Tibial artery (tissue), 4 donors: ENCODE results near the gene SGO2.

ENCODE experiments used
- DNase-seq, 2 donors: peaks; one replicate each; pipeline ENCODE4 v3.0.0-alpha.2; 2019
- H3K27ac ChIP-seq, 2 donors: fragments of 200-600 bp; sonication (generic) in 1 of 2; 1 replicate in 1 of 2; 2 replicates in 1 of 2; pipeline ENCODE4 v1.5.1; 2018 to 2019; ENCODE audit warnings: mild to moderate bottlenecking in 1 of 2
- H3K27me3 ChIP-seq, 2 donors: fragments of 200-600 bp; sonication (generic) in 1 of 2; one replicate each; pipeline versions ENCODE4 v1.5.1 to v1.6.0; 2016 to 2019
- H3K36me3 ChIP-seq, 3 donors: fragments of 200-600 bp; sonication (generic) in 2 of 3; one replicate each; pipeline ENCODE4 v1.5.1; 2016 to 2019; ENCODE audit warnings: mild to moderate bottlenecking in 2 of 3
- H3K4me1 ChIP-seq, 4 donors: fragments of 200-600 bp; sonication (generic) in 2 of 4; 1 replicate in 3 of 4; 2 replicates in 1 of 4; pipeline ENCODE4 v1.5.1; 2016 to 2019
- H3K4me3 ChIP-seq, 2 donors: fragments of 200-600 bp; sonication (generic) in 1 of 2; 1 replicate in 1 of 2; 2 replicates in 1 of 2; pipeline ENCODE4 v1.5.1; 2018 to 2019; ENCODE audit warnings: mild to moderate bottlenecking in 2 of 2
- H3K9me3 ChIP-seq, 3 donors: fragments of 200-600 bp; sonication (generic) in 1 of 3; one replicate each; pipeline ENCODE4 v1.5.1; 2016 to 2019
- CTCF ChIP-seq, 2 experiments: fragments of 200-600 bp in 1 of 2; fragments of 450-650 bp in 1 of 2; IDR thresholded peaks; one replicate each; pipeline ENCODE4 v1.5.1; 2017 to 2019; ENCODE audit warnings: antibody characterized with exemption in 2 of 2, mild to moderate bottlenecking in 1 of 2, moderate library complexity in 1 of 2
- intact Hi-C: fragments of 100-400 bp; cut with DNase I; formaldehyde crosslinking; loops from one replicate; pipeline ENCODE4 v1.15.0; 2023; ENCODE audit warnings: low total_unique reads

Gene SGO2

DNA sequence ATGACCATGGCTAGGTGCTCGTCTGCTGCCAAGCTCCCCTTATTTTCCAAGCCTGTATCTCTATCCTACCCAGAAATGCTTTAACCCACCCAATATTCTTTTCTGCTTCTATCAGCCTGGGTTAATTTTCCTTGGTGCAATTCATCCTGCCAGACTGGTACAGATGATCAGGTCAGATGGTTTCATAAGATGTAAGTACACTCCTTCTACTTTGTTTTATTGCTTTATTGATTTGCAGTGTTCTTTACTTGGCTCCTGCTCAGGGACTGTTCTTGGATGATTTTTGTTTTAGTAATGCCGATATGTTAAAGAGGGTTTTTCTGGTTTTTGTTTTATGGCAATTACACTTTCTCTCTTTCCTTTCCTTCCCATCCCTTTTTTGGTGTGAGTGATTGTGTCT, 2.4 kb upstream of the SGO2 start:
- intact Hi-C loops, result no loop called here
- no peak for TF ChIP-seq CTCF (IDR thresholded peaks at IDR 0.05)
- H3K36me3 ChIP-seq, result no peaks in the 10 kb centered on the region
- no peak for DNase-seq
- H3K4me1 ChIP-seq, result peaks cover 0 to 10% (median 7%) of the 10 kb centered on the region in 4 donors
- no peaks in the 10 kb centered on the region for H3K9me3 ChIP-seq
- no peak overlapping the region for H3K27ac ChIP-seq
- no peak overlapping the region for H3K4me3 ChIP-seq
- H3K27me3 ChIP-seq, result no peaks in the 10 kb centered on the region

GRCh38 chr2:200525066-200525465, 941 bp upstream of the SGO2 start:
- intact Hi-C loops, result no loop called here
- H3K4me1 ChIP-seq, result peaks cover 0 to 10% (median 7%) of the 10 kb centered on the region in 4 donors
- no peak for DNase-seq
- peak overlapping the region in 1 of 2 donors; percentile 69 for H3K4me3 ChIP-seq
- H3K9me3 ChIP-seq, result no peaks in the 10 kb centered on the region
- no peaks in the 10 kb centered on the region for H3K36me3 ChIP-seq
- no peak for TF ChIP-seq CTCF (IDR thresholded peaks at IDR 0.05)
- H3K27me3 ChIP-seq, result no peaks in the 10 kb centered on the region
- H3K27ac ChIP-seq, result no peak overlapping the region

DNA sequence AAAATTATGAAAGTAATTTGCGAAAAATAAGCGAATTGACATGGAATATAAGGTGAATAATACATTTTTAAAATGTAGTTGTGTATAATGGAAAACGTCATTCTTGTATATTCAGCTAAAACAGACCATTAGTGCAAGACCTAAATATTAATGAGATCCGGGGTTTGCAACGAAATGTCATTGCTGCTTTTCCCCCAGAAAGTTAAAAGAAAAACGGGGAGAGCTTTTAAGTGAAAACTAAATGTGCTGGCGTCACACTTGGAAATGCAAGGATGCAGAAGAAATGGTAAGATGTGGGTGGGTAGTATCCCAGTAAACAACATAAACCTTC, 491 bp upstream of the SGO2 start:
- peak overlapping the region; percentile 45 to 56 for H3K27ac ChIP-seq
- no peaks in the 10 kb centered on the region for H3K36me3 ChIP-seq
- peak overlapping the region; percentile 59 to 69 for H3K4me3 ChIP-seq
- no peaks in the 10 kb centered on the region for H3K9me3 ChIP-seq
- no peak for DNase-seq
- TF ChIP-seq CTCF (IDR thresholded peaks at IDR 0.05), result no peak
- H3K27me3 ChIP-seq, result no peaks in the 10 kb centered on the region
- peaks cover 0 to 10% (median 7%) of the 10 kb centered on the region in 4 donors for H3K4me1 ChIP-seq
- intact Hi-C loops, result no loop called here

DNA sequence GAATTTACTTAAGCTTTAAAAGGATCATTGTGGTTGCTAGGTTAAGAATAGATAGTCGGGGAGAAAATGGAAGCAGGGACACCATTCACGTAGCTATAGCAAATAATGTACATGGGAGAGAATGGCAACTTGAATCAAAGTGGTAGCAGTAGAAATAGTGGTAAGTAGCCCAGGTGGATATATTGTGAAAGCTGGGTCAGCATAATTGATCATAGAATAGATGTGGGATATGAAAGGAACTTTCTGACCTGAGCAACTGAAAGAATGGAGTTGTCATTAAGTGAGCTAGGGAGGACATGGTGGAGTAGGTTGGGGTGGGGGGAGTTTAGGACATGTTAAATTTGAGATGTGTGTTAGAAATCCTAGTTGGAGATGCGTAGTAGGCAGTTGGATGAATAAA, 2.2 kb downstream of the SGO2 start:
- no peak overlapping the region for H3K4me3 ChIP-seq
- H3K9me3 ChIP-seq, result no peaks in the 10 kb centered on the region
- H3K36me3 ChIP-seq, result no peaks in the 10 kb centered on the region
- H3K27me3 ChIP-seq, result no peaks in the 10 kb centered on the region
- TF ChIP-seq CTCF (IDR thresholded peaks at IDR 0.05), result no peak
- intact Hi-C loops, result no loop called here
- no peak for DNase-seq
- H3K27ac ChIP-seq, result no peak overlapping the region
- peaks cover 0 to 10% (median 7%) of the 10 kb centered on the region in 4 donors for H3K4me1 ChIP-seq

- no peaks in the 10 kb centered on the region for H3K27me3 ChIP-seq
- H3K9me3 ChIP-seq, result no peaks in the 10 kb centered on the region
- no peak overlapping the region for H3K27ac ChIP-seq
- no peaks in the 10 kb centered on the region for H3K4me1 ChIP-seq
- no peak for TF ChIP-seq CTCF (IDR thresholded peaks at IDR 0.05)
- no peaks in the 10 kb centered on the region for H3K36me3 ChIP-seq
- intact Hi-C loops, result no loop called here
- H3K4me3 ChIP-seq, result no peak overlapping the region
- DNase-seq, result no peak
Measured at GRCh38 chr2:200533754-200534153, 7.7 kb downstream of the SGO2 start.

DNA sequence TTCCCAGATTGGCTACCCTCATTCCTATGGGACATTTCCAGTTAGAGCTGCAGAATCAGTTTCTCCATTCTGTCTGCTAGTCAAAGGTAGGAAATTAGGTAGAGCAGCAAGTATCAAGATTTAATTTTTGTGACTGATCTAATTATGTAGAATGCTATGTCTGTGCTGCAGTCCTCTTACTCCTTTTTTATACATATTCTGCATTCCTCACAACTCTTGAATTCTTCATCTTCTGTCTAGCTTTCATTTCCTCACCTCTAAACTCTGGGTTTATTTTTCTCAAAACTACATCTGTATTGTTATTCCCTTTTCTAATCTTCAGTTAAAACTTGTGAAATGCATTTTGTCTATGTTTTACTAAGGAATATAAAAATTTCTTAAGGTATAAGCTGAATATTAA, 8.6 kb downstream of the SGO2 start:
- Histone ChIP-seq H3K4me1 (no peaks in the 10 kb centered on the region), H3K36me3 (no peaks in the 10 kb centered on the region), H3K27ac (no peak overlapping the region), H3K4me3 (no peak overlapping the region), H3K9me3 (no peaks in the 10 kb centered on the region), H3K27me3 (no peaks in the 10 kb centered on the region)
- intact Hi-C loops, result no loop called here
- no peak for DNase-seq
- TF ChIP-seq CTCF (IDR thresholded peaks at IDR 0.05), result no peak
